IPS-NIHi11 (cell line): Measurements from ENCODE around the gene ZNF785.
"Not testable (repeated sequence)": the region's sequence is repeated elsewhere in the genome, so short reads cannot be mapped to it uniquely, and the experiment has no call there.

ENCODE experiments used
- DNase-seq: peaks from one replicate; pipeline ENCODE4 v3.0.0; 2012; ENCODE audit warnings: mixed read lengths, low spot score

Gene ZNF785

DNA sequence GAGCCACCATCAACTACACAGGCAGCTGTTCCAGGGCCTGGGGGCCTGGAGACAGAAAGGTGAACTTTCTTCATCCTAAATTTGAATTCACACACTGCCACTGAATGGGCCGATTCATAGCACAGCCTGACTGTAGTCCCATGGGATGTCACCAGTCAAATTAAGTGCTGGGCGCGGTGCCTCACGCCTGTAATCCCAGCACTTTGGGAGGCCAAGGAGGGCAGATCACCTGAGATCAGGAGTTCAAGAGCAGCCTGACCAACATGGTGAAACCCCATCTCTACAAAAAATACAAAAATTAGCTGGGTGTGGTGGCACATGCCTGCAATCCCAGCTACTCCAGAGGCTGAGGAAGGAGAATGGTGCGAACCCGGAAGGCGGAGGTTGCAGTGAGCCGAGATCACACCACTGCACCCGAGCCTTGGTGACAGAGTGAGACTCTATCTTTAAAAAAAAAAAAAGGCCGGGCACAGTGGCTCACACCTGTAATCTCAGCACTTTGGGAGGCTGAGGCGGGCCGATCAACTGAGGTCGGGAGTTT lies 45.4 kb downstream of the ZNF785 start:
- DNase-seq: not testable (repeated sequence)

DNA sequence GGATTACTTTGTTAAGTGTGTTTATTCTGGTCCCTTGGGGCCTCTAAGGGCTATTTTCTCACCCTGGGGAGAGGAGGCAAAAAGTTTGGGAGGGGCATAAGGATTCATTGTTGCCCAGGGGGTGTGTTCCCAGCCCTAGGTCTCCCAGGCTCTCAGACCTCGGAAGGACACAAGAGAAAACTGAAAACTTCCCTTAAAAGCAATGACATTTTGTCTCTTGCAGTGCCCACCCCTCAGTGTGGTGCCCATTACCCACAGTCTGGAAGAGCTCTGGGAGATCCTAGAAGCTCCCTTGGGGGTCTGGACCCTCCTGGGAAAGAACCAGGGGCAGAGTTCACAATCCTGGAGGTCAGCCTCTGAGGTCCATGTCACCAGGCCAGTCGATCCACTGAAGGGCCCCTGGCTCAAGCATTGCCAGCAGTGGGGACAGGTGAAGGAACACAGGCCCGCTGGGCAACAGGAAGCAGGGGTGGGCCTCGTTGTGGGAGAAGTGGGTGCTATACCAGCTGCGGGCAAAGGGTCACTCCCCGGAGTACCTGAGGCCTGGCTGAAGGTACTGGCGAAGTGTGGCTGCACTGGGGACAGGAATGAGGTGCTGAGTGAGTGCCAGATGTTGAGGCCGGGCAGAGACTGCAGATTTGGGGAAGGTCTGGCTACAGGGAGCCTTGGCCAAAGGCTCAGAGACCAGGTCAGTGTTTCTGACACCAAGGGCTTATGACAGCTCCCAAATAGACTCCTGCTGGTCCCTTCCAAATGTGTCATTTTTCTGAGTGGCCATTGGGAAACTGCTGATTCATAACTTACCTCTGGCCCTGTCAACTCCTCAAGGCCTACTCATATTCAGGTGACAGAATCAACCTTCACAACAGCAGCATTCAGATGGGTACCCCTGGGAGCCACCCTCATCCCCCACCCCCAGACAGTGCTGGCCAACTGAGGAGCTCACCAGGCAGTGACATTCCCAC lies 46.2 kb downstream of the ZNF785 start:
- DNase-seq: no peak

DNA sequence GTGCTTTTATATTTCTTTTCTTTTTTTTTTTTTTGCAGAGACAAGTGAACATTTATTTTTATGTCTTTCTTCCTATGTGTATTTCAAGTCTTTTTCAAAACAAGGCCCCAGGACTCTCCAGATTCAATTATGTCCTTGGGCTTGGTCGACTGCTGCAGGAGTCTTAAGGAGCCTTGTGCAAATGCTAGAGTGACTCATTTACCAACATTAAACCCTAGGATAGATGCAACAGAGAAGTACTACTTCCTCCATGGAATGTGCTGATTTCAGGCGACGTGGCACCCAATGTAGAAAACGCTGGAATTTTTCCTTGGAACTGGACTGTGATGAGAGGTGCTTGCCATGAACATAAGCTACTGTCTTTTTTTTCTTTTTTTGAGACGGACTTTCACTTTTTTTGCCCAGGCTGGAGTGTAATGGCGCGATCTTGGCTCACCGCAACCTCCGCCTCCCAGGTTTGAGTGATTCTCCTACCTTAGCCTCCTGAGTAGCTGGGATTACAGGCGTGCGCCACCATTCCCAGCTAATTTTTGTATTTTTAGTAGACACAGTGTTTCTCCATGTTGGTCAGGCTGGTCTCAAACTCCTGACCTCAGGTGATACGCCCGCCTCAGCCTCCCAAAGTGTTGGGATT lies 49.0 kb downstream of the ZNF785 start:
- DNase-seq: not testable (repeated sequence)

DNA sequence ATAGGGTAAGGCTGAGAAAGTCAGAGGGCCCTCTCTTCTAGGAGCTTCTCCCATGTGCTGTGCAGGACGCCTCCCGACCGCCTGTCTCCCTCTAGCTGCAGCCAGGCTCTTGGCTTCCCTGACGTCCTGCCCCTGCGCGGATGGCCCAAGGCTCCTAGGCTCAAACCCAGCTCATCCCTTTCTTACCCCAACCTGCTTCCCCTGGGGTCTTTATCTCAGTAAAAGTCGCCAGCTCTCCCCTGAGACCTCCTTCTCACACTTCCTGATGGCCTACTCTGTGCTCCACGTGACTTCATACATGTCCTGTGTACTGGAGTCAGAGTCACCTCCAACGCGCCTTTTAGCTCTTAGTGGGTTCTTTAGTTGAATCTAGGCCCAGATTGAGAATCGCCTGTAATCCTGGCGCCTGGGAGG lies 49.7 kb downstream of the ZNF785 start:
- DNase-seq: peak; percentile 72

DNA sequence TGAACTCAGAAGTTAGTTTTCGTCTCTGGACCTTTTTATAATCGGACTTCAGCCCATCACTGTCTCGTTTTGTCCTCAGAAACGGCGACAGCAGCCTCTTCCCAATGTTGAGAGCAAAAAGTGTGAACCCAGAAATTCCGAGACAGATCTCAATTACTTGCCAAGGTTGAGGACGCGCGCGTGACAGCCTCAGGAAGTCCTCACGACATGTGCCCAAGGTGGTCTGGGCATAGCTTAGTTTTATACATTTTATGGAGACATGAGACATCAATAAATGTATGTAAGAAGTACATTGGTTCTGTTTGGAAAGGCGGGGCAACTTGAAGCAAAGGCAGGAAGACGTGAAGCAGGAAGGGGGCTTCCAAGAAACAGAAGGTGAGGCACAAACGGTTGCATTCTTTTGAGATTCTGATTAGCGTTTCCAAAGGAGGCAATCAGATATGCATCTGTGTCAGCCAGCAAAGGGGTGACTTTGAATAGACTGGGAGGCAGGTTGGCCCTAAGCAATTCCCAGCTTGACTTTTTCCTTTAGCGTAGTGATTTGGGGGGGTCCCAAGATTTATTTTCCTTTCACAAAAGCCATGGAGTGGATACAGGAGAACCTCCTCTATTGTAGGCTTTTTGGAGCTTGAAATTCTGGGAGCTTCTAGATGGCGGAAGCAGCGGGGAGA lies 50.3 kb downstream of the ZNF785 start:
- no peak for DNase-seq

DNA sequence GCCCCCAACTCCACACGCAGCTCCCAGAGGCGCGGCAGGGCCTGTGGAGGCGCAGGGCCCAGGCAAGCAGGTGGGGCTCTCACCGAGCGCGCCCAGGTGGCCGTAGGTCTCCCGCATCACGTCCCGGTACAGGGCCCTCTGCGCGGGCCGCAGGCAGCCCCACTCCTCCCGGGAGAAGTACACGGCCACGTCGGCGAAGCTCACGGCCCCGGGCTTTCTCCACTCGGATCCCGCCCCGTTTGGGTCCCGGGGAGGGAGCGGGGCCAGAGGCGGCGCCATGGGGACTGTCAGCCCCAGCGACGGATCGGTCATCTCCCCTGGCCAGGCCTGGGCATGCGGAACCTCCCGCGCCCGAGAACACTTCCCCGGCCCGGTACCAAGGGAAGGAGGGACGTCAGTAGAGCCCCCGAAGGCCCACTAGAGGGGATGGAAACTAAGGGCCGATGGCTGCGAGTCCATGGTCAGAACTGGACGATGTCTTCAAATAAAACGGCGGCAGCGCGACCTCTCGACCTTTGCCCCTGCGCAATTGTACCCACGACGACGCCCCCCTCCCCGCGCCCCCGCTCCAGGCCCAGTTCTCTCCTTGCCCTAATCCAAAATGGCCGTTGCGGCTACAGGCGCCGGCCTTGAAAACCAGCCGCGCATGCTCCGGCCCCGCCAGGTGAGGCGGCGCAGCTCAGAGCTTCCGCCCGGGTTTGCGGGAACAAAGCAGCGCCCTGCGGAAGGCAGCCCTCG lies 51.0 kb downstream of the ZNF785 start, which contains the start of gene ZNF747:
Gene ZNF747, minus strand, starts transcription at position 491 of the 738 bp plus-strand sequence. Its CDS starts 179 bp downstream, at position 312.
- DNase-seq: peak; percentile 90

DNA sequence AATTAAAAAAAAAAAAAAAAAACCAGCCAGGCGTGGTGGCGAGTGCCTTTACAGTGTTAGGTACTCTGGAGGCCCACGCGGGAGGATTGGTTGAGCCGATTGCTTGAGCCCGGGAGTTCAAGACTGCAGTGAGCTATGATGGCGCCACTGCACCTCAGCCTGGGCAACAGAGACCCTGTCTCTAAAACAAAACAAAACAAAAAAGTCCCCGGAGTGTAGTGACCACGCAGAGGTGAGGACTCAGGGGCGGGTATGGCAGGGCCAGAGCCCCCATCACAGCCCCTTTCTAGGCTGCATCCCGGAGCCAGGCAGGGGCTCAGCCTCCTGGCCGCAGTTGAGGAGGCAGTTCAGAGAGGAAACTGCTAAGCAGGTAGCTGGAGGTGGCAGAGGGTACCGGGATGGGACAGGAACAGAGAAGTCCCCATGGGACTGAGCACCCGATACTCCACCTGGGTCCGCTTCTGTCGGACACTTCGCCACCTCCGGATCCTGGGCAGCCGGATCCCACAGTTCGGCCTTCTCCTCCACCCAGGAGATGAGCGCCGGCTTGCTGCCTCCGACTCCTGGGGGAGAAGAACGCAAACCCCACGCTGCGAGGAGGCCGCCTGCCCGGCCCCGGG lies 51.6 kb downstream of the ZNF785 start:
- DNase-seq: no peak

DNA sequence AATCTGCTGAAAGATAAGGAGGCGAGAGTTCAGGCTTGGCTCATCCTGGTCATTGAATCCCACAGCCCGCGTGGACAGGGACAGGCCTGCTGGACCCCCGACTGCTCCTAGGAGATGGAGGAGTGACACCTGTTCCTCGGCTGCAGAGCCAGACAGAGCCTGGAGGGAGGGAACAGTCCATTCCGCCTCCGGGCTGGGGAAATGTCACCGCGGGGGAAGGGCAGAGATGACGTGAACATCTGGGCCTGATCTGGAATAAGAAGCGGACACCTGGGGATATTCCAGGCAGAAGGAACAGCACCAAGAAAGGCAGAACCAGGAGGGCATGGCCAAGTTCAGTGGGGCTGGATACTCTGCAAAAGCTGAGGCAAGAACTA lies 52.4 kb downstream of the ZNF785 start:
- no peak for DNase-seq

DNA sequence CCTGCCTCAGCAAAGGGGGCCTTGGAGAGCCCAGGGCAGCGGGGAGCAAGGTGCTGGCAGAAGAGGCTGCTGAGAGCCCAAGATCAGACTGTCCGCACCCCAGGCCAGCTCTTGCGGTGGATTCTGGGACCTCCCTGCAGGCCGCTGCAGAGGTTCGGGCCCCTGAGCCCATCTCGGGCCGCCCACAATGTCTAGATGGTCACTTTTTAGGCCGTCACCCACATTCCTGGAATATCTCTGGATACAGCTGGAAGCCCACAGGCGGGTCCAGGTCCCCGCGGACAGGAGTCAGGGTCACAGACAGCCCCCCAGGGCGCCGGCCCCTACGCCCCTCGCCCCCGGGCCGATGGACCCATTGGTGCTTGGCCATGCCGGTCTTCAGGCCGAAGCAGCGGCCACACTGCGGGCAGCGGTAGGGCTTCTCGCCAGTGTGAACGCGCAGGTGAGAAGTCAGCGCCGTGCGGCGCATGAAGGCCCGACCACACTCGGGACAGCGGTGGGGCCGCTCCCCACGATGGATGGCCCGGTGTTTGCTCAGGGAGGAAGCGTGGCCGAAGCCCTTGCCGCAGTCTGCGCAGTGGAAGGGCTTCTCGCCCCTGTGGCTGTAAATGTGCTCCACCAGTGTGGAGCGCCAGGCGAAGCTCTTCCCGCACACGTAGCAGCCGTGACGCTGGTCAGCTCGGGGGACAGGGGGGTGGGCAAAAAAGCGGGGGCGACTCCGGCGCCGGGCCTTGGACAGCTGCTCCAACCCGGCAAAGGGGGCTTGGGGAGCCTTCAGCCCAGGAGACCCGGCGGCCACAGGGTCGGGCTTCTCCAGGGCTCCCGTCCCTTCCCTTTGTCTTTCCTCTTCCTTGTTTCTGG lies 53.0 kb downstream of the ZNF785 start:
- DNase-seq: no peak
